ENCODE measurements around the gene SMPD1. TPM values are rescaled to one million over a fixed set of nuclear protein-coding genes. Genes with fewer than 3 reads are reported as not detected.

The SMPD1 gene
- total RNA-seq, 4 donors from 2014 or later = 5.9 to 36.4 (median 26.0) TPM

DNA sequence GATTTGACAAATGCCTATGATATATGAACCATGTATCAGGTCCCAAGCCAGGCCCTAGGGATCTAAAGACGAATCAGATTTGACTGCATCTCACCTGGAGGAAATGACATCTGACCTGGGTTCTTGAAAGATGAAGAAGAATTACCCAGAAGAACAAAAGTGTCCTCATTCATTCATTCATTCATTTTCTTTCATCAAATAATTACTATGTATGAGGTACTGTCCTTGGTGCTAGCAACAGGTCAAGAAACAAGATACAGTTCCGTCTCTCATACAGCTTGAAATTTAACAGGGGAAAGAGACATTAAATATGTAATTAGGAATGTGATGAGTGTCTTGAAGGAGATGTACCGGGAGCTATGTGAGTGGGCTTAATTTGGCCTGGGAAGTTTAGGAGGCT lies 30.4 kb downstream of the SMPD1 start:
- peaks cover 0 to 6% of the 10 kb centered on the region in 2 donors for H3K4me1 ChIP-seq
- H3K36me3 ChIP-seq = no peaks in the 10 kb centered on the region
- no peaks in the 10 kb centered on the region for H3K27me3 ChIP-seq
- no peak overlapping the region for H3K4me3 ChIP-seq
- no peaks in the 10 kb centered on the region for H3K9me3 ChIP-seq
- no peak overlapping the region for H3K27ac ChIP-seq
- no peak for DNase-seq
- intact Hi-C loops (cut with DNase I; ENCODE audit: low total_unique reads) = no loop called here
- no peak for TF ChIP-seq POLR2A (IDR thresholded peaks at IDR 0.05)
- TF ChIP-seq, protein P1, sequence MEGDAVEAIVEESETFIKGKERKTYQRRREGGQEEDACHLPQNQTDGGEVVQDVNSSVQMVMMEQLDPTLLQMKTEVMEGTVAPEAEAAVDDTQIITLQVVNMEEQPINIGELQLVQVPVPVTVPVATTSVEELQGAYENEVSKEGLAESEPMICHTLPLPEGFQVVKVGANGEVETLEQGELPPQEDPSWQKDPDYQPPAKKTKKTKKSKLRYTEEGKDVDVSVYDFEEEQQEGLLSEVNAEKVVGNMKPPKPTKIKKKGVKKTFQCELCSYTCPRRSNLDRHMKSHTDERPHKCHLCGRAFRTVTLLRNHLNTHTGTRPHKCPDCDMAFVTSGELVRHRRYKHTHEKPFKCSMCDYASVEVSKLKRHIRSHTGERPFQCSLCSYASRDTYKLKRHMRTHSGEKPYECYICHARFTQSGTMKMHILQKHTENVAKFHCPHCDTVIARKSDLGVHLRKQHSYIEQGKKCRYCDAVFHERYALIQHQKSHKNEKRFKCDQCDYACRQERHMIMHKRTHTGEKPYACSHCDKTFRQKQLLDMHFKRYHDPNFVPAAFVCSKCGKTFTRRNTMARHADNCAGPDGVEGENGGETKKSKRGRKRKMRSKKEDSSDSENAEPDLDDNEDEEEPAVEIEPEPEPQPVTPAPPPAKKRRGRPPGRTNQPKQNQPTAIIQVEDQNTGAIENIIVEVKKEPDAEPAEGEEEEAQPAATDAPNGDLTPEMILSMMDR (IDR thresholded peaks at IDR 0.05) = no peak

DNA sequence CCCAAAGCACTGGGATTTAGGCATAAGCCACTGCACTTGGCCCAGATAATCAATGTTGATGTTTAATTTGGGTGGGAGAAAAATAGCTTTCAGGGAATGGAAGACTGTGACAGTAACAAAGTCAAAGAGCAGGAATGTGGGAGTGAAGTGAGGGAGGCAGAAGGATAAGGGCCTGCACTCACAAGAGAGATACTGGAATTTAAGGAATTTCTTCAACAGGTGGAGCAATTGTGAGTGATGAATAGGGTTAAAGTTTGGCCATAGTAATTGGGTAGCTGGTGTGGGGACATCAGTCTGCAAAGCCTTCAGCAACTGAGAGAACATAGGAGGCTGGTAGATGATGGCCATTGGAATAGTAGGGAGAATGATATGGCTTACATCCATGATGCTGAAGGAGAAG lies 37.2 kb downstream of the SMPD1 start:
- intact Hi-C loops (cut with DNase I; ENCODE audit: low total_unique reads) = no loop called here
- TF ChIP-seq, protein P1 (IDR thresholded peaks at IDR 0.05) = no peak
- no peak for TF ChIP-seq POLR2A (IDR thresholded peaks at IDR 0.05)
- Histone ChIP-seq H3K36me3 (no peaks in the 10 kb centered on the region), H3K4me3 (no peak overlapping the region), H3K27me3 (no peaks in the 10 kb centered on the region), H3K9me3 (no peaks in the 10 kb centered on the region), H3K4me1 (no peaks in the 10 kb centered on the region), H3K27ac (no peak overlapping the region)
- DNase-seq = no peak

DNA sequence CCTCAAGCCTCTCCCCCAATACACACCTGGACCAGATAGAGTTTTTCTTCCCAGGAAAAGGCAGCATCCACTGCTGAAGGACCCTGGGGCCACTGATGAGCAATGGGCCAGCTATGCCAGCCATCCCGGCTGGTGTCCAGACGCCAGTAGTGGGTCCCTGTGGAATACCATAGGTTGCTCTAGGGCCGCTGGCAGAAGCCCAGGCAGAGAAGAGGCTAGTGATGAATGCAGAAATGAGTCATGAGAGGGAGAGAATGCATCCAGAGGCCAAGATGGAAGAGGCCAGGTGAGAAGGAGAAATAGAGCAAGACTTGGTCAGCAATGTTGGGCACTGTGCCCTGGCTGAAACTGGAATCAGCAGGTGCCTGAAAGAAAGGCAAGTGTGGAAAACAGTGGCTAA lies 41.6 kb downstream of the SMPD1 start:
- intact Hi-C loops (cut with DNase I; ENCODE audit: low total_unique reads) = no loop called here
- Histone ChIP-seq H3K9me3 (no peaks in the 10 kb centered on the region), H3K27ac (no peak overlapping the region), H3K27me3 (no peaks in the 10 kb centered on the region), H3K4me3 (no peak overlapping the region), H3K4me1 (no peaks in the 10 kb centered on the region), H3K36me3 (no peaks in the 10 kb centered on the region)
- DNase-seq = no peak
- no peak for TF ChIP-seq POLR2A (IDR thresholded peaks at IDR 0.05)
- TF ChIP-seq, protein P1 (IDR thresholded peaks at IDR 0.05) = no peak

DNA sequence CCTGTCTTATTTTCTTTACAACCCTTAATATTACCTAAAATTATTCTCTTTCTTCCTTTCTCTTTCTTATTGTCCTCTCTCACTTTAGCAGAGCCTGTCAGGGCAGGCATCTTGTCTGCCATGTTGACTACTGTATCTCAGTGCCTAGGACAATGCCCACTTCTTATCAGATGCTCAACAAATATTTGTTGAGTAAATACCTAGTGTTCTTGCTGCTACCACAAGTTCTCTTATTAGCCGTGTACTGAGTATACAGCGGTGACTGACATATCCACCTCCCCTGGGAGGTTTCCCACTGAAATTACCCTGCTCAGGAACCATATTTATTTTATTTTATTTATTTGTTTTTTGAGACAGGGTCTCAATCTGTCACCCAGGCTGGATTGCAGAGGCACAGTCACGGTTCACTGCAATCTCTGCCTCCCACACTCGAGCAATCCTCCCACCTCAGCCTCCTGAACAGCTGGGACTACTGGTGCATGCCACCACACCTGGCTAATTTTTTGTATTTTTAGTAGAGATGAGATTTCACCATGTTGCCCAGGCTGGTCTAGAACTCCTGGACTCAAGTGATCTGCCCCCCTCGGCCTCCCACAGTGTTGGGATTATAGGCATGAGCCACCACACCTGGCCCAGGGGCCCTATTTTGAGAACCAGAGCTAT lies 43.9 kb downstream of the SMPD1 start:
- H3K4me3 ChIP-seq = no peak overlapping the region
- intact Hi-C loops (cut with DNase I; ENCODE audit: low total_unique reads) = no loop called here
- H3K36me3 ChIP-seq = no peaks in the 10 kb centered on the region
- no peak for DNase-seq
- TF ChIP-seq POLR2A (IDR thresholded peaks at IDR 0.05) = no peak
- TF ChIP-seq, protein P1 (IDR thresholded peaks at IDR 0.05) = no peak
- no peak overlapping the region for H3K27ac ChIP-seq
- no peaks in the 10 kb centered on the region for H3K4me1 ChIP-seq
- H3K27me3 ChIP-seq = no peaks in the 10 kb centered on the region
- no peaks in the 10 kb centered on the region for H3K9me3 ChIP-seq

DNA sequence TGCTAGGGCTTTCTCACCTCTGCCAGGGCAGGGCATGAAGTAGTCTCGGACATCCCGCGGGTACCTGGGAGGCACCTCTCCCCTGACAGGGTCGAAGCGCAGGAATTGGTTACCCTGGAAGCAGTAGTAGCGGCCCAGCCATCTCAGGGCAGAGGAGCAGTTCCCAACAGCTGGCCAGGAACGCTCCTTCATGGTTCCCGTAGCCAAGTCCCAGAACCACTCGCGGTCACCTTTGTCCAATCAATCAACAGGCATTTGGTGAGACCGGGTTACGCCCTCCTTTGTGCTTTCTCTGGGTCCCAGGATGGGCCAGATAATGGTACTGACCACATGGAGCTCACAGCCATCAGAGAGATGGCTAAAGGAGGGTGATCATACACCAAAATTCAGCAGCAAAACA lies 47.1 kb downstream of the SMPD1 start:
- no peak overlapping the region for H3K27ac ChIP-seq
- no peaks in the 10 kb centered on the region for H3K4me1 ChIP-seq
- no peak for DNase-seq
- H3K4me3 ChIP-seq = no peak overlapping the region
- intact Hi-C loops (cut with DNase I; ENCODE audit: low total_unique reads) = no loop called here
- no peaks in the 10 kb centered on the region for H3K9me3 ChIP-seq
- H3K36me3 ChIP-seq = no peaks in the 10 kb centered on the region
- TF ChIP-seq, protein P1 (IDR thresholded peaks at IDR 0.05) = no peak
- no peak for TF ChIP-seq POLR2A (IDR thresholded peaks at IDR 0.05)
- H3K27me3 ChIP-seq = no peaks in the 10 kb centered on the region
